AG10803 (cell line): ENCODE results near the gene SERPINA5.

Experiments used
- DNase-seq: peaks from one replicate; pipeline ENCODE4 v3.0.0; 2010; ENCODE audit warnings: low read depth
- H3K4me3 ChIP-seq: 2 replicates; pipeline ENCODE4 v1.5.1; 2011; ENCODE audit warnings: mild to moderate bottlenecking, low read length, control low read depth
- TF ChIP-seq, protein P1 (sequence below): conservative IDR thresholded peaks from 2 replicates; pipeline ENCODE4 v1.5.1; 2011; ENCODE audit warnings: mild to moderate bottlenecking, low read length, control low read depth, inconsistent platforms

The SERPINA5 gene

DNA sequence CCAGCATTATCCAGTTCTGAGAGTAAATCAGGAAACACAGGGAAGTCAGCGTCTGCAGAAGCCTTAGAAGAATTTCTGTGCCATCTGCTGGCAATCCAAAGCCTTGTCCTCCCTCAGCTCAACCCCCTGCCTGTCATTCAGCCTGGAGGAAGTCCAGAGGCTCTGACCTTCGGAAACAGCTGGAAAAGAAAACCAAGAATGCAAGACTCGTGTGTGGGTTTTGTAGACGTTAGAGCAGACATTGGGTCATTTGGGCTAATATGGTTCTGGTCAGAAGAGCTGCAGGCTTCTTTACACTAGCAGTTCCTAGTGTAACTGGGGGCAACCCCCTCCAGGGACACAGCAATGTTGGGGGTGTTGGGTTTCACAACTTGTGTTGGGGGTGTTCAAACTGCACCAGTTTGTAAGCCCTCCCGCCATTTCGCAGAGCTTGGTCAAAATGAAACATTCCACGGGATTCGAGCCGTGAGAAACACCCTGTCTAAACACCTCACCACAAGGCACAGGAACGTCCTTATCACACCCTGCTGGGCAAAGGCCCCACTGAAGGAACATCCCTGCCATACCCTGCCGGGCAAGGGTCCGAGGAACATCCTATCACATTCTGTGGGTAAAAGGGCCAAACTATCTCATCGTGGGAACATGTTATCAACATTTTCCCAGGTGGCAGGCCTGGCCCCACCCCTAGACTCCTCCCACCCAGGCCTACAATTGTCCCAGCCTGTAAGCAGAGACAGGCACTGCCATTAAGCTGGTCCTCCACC lies 41.0 kb upstream of the SERPINA5 start:
- no peak overlapping the region for H3K4me3 ChIP-seq
- peak; percentile 50 for DNase-seq
- TF ChIP-seq, protein P1, sequence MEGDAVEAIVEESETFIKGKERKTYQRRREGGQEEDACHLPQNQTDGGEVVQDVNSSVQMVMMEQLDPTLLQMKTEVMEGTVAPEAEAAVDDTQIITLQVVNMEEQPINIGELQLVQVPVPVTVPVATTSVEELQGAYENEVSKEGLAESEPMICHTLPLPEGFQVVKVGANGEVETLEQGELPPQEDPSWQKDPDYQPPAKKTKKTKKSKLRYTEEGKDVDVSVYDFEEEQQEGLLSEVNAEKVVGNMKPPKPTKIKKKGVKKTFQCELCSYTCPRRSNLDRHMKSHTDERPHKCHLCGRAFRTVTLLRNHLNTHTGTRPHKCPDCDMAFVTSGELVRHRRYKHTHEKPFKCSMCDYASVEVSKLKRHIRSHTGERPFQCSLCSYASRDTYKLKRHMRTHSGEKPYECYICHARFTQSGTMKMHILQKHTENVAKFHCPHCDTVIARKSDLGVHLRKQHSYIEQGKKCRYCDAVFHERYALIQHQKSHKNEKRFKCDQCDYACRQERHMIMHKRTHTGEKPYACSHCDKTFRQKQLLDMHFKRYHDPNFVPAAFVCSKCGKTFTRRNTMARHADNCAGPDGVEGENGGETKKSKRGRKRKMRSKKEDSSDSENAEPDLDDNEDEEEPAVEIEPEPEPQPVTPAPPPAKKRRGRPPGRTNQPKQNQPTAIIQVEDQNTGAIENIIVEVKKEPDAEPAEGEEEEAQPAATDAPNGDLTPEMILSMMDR = peak; percentile 15; the same call in 1 of the 2 replicates

DNA sequence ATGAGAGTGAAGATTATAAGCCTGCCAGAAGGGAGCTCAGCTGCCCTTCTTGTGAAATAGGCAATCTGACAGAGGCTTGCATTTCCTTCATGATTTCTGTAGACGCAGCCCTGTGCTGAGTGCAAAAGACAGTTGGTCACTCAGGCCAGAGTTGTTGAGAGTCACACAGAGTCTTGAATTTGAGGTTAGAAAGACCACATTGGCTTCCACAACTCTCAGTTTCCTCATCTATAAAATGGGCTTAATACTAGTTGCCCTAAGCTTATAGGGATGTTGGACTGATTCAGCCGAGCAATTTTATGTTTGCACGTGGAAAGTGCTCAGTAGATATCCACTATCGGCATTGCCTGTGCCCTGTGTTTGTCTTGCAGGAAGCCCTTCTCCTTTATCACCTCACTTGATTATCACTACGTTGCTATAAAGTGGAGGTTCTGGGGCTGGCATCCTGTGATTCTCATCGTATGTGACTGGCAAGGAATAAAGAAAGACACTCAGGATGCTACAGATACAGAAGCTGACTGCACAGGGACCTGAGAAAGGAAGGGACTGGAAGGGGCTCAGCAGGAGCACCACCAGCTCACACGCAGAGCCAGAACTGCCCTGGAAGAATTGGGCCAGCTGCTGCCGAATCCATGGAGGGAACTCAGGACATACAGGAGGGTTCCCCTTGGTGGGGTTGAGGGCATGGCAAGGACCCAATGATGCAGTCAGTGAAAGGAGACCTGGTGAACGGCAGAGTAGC lies 39.8 kb upstream of the SERPINA5 start:
- no peak for DNase-seq
- TF ChIP-seq, protein P1 = no peak
- H3K4me3 ChIP-seq = no peak overlapping the region

DNA sequence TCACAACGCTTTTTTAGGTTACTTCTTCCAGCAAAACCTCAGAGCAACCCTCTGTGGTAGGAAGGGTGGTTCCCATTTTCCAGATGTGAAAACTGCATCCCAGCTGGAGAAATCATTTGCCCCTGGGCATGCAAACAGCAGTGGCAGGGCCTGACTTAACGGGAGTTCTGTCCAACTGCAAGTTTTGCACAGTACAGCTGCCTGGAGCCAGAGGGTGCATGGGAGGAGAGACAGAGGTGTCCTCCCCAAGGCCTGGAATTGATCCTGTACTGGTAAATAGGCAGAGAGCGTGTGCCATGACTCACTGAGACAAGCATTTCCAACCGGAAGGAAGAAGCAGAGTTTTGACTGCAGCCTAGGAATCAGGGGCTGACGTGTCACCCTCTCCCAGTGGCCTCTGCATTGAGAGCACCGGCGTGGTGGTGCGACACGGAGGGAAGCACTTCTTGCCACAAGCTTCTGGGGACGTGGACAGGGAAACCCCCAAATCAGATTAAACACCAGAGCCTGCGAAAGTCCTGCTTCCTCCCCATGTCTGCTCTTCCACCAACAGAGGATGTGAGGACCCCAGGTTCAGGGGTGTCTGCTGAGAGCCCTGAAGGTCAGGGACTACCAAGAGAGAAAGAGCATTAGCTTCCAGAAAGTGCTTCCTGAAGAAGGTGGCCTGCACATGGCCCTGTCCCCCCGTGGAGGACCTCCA lies 39.0 kb upstream of the SERPINA5 start:
- TF ChIP-seq, protein P1 = no peak
- no peak overlapping the region for H3K4me3 ChIP-seq
- peak; percentile 56 for DNase-seq

DNA sequence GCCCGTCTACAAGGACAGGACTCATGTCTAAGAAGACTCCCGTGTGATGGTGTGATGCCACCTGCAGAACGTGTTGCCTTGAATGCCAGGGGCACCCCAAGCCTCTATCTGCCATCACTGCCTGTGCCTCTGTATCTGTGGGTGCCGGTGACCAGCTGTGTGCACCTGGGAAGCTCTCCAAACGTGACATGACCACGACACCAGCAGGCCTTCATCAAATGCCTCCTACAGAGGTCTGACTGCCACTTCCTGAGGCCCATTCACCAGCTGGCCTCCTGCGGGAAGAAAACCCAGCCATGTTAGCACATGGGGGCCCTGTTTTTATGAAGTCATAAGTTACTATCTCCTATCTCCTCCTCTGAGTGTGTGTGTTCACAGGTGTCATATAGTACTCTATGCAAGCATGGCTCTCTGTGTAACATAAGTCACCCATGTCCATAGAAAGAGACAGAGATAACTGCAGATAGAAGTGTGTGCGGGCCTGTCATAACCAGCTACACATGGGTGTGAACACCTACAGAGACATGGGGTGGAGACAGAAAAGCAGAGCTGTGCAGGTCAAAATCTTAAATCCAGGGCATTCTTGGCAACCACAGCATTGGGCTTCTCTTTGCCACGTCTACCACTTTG lies 38.3 kb upstream of the SERPINA5 start:
- TF ChIP-seq, protein P1 = no peak
- no peak for DNase-seq

DNA sequence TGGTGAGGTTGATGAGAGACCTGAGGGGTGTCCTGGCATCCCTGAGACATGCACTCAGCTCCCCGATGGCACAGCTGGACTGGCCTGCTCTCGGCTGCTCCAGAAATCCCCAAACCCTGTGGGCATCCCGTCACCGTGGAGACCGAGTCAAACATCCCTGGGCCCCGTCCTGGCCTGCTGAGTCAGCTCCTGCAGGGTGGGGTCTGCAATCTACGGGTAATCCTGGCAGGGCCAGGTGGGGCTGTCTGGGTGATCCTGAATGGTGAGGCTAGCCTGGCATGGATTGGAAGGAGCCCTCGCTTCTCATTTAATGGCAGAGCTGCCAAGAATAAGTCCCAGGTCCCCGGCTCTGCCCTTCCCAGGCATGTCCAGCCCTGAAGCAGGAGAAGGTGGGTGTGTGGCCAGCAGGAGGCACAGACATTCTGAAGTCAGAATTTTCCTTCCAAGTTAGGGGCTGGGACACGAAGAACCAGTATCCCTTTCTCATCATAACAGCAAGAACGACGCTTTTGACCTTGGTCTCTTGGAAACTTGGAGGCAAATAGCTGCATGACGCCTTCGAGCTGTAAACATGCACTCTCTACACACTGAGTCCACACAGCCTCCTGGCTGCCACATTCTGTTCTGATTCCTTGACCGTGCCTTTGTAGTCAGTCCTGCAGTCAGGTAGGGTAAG lies 37.6 kb upstream of the SERPINA5 start:
- H3K4me3 ChIP-seq = no peak overlapping the region
- TF ChIP-seq, protein P1 = no peak

More for the DNA sequence above, 38.3 kb upstream of the SERPINA5 start:
- H3K4me3 ChIP-seq = no peak overlapping the region

DNA sequence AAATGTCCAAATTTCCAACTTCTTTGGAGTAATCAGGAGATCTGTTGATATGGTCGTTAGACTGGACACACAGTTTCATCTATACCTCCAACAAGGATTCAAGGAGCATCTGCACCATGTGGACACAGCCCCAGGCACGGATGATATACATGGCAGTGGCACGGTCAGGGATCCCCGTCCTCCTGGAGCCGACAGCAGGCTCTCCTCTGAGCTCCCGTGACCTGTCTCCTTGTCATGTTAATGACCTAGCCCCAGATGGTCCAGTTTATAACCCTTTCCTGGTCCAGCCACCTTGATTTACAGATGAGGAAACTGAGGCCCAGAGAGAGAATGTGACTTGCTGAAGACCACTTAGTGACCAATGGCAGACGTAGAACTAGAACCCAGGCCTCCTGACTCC lies 36.5 kb upstream of the SERPINA5 start:
- DNase-seq = no peak
- TF ChIP-seq, protein P1 = no peak
- H3K4me3 ChIP-seq = no peak overlapping the region

More for the DNA sequence above, 37.6 kb upstream of the SERPINA5 start:
- DNase-seq = no peak
